Astrocyte (in vitro differentiated cells and primary cell): ENCODE results near the gene ADCK1. TPM values are rescaled to one million over a fixed set of nuclear protein-coding genes. Genes with fewer than 3 reads are reported as not detected.

Experiments used
- DNase-seq: peaks from one replicate; pipeline ENCODE4 v3.0.0-alpha.2; 2010; ENCODE audit warnings: low read depth
- FAIRE-seq: peaks from 2 replicates; lab custom pipeline; 2011; peaks lifted over from hg19 to GRCh38; lab: Jason Lieb, UNC
- H2AFZ ChIP-seq: 2 replicates; pipeline ENCODE4 v1.6.0; 2012; ENCODE audit warnings: low read depth, low read length, inconsistent platforms
- H3K27ac ChIP-seq: 2 replicates; pipeline ENCODE4 v1.5.1; 2011; ENCODE audit warnings: low read depth, low read length, inconsistent platforms
- H3K27me3 ChIP-seq: 2 replicates; pipeline ENCODE4 v1.6.0; 2011; ENCODE audit warnings: low read length, inconsistent platforms; ENCODE audit not compliant: insufficient read depth
- H3K36me3 ChIP-seq: 2 replicates; pipeline ENCODE4 v1.5.1; 2011; ENCODE audit warnings: low read length, inconsistent platforms; ENCODE audit not compliant: insufficient read depth
- H3K4me1 ChIP-seq: 2 replicates; pipeline ENCODE4 v1.5.1; 2011; ENCODE audit warnings: low read length, inconsistent platforms; ENCODE audit not compliant: insufficient read depth
- H3K4me2 ChIP-seq: 2 replicates; pipeline ENCODE4 v1.6.0; 2012; ENCODE audit warnings: low read length, inconsistent platforms
- H3K4me3 ChIP-seq: 2 replicates; pipeline ENCODE4 v1.5.1; 2011; ENCODE audit warnings: low read depth, mild to moderate bottlenecking, low read length, inconsistent platforms; ENCODE audit not compliant: insufficient read depth
- H3K79me2 ChIP-seq: 2 replicates; pipeline ENCODE4 v1.6.0; 2012; ENCODE audit warnings: mild to moderate bottlenecking, low read length, inconsistent platforms; ENCODE audit not compliant: insufficient read depth
- H3K9ac ChIP-seq: 2 replicates; pipeline ENCODE4 v1.6.0; 2012; ENCODE audit warnings: mild to moderate bottlenecking, low read length, inconsistent platforms
- H3K9me3 ChIP-seq: 2 replicates; pipeline ENCODE4 v1.5.1; 2012; ENCODE audit warnings: low read depth, mild to moderate bottlenecking, low read length, inconsistent platforms; ENCODE audit not compliant: insufficient read depth
- H4K20me1 ChIP-seq: 2 replicates; pipeline ENCODE4 v1.6.0; 2012; ENCODE audit warnings: low read length, inconsistent platforms; ENCODE audit not compliant: insufficient read depth
- H3K27ac Mint-ChIP-seq: one replicate; pipeline ENCODE4 v1.8.0; 2021; ENCODE audit warnings: mild to moderate bottlenecking, mixed read lengths; ENCODE audit not compliant: unreplicated experiment
- H3K27me3 Mint-ChIP-seq: one replicate; pipeline ENCODE4 v1.8.0; 2021; ENCODE audit warnings: low read depth, mixed read lengths; ENCODE audit not compliant: unreplicated experiment
- H3K36me3 Mint-ChIP-seq: one replicate; pipeline ENCODE4 v1.8.0; 2021; ENCODE audit warnings: low read depth, mixed read lengths; ENCODE audit not compliant: unreplicated experiment
- H3K4me1 Mint-ChIP-seq: one replicate; pipeline ENCODE4 v1.8.0; 2021; ENCODE audit warnings: low read depth, mixed read lengths; ENCODE audit not compliant: unreplicated experiment
- H3K4me3 Mint-ChIP-seq: one replicate; pipeline ENCODE4 v1.8.0; 2021; ENCODE audit warnings: mild to moderate bottlenecking, moderate library complexity, mixed read lengths; ENCODE audit not compliant: unreplicated experiment
- H3K9me3 Mint-ChIP-seq: one replicate; pipeline ENCODE4 v1.8.0; 2021; ENCODE audit warnings: mild to moderate bottlenecking, mixed read lengths; ENCODE audit not compliant: unreplicated experiment
- EZH2 ChIP-seq: IDR thresholded peaks from 2 replicates; pipeline ENCODE4 v1.6.1; 2012; ENCODE audit warnings: mild to moderate bottlenecking, low read length, inconsistent platforms; ENCODE audit not compliant: insufficient read depth
- total RNA-seq: library from RNA; stranded (reverse); gene quantifications from 2 replicates; pipeline ENCODE4 v1.2.1, GENCODE V29; 2021
- TF ChIP-seq, protein P1 (sequence below): IDR thresholded peaks from 2 replicates; pipeline ENCODE4 v1.5.1; 2011; ENCODE audit warnings: low read depth, mild to moderate bottlenecking, inconsistent platforms, low read length, moderate library complexity; ENCODE audit not compliant: insufficient read depth

The ADCK1 gene
- total RNA-seq, 1 donor from 2014 or later = 5.8 TPM

DNA sequence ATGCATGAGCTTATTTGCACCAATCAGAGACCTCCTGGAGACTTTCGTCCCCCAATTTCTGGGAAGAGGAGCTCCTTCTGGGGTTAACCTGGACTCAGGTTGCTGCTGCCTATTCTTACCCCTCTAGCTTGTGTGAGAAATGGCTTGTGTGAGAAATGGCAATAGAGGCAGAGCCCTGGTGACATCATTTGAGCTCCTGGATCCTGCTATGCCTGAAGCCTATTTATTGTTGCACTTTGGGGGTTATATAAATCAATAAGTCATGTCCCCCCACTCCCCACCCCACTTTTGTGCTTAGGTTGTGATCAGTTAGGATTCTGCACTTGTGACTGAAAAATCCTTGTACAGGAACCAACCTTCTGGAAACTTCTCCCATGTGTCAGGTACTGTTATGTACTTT, 167.2 kb downstream of the ADCK1 start:
- H3K9me3 ChIP-seq = no peaks in the 10 kb centered on the region
- H3K9ac ChIP-seq = no peak overlapping the region
- no peak overlapping the region for H2AFZ ChIP-seq
- no peaks in the 10 kb centered on the region for H4K20me1 ChIP-seq
- no peak overlapping the region for H3K4me3 ChIP-seq
- peaks cover 3% of the 10 kb centered on the region for H3K27me3 ChIP-seq
- Mint-ChIP-seq H3K4me1 (no peaks in the 10 kb centered on the region), H3K9me3 (peaks cover 3% of the 10 kb centered on the region), H3K36me3 (no peaks in the 10 kb centered on the region), H3K4me3 (no peak overlapping the region), H3K27ac (no peak overlapping the region), H3K27me3 (peaks cover 17% of the 10 kb centered on the region)
- no peak for DNase-seq
- H3K79me2 ChIP-seq = no peaks in the 10 kb centered on the region
- H3K27ac ChIP-seq = no peak overlapping the region
- H3K4me1 ChIP-seq = no peaks in the 10 kb centered on the region
- no peak overlapping the region for H3K4me2 ChIP-seq
- TF ChIP-seq, protein P1, sequence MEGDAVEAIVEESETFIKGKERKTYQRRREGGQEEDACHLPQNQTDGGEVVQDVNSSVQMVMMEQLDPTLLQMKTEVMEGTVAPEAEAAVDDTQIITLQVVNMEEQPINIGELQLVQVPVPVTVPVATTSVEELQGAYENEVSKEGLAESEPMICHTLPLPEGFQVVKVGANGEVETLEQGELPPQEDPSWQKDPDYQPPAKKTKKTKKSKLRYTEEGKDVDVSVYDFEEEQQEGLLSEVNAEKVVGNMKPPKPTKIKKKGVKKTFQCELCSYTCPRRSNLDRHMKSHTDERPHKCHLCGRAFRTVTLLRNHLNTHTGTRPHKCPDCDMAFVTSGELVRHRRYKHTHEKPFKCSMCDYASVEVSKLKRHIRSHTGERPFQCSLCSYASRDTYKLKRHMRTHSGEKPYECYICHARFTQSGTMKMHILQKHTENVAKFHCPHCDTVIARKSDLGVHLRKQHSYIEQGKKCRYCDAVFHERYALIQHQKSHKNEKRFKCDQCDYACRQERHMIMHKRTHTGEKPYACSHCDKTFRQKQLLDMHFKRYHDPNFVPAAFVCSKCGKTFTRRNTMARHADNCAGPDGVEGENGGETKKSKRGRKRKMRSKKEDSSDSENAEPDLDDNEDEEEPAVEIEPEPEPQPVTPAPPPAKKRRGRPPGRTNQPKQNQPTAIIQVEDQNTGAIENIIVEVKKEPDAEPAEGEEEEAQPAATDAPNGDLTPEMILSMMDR = no peak
- no peak for TF ChIP-seq EZH2
- H3K36me3 ChIP-seq = no peaks in the 10 kb centered on the region
- no peak for FAIRE-seq

GRCh38 chr14:77970646-77971045, 170.7 kb downstream of the ADCK1 start:
- H2AFZ ChIP-seq = no peak overlapping the region
- H3K27ac Mint-ChIP-seq = no peak overlapping the region
- H3K27me3 Mint-ChIP-seq = peaks cover 7% of the 10 kb centered on the region

DNA sequence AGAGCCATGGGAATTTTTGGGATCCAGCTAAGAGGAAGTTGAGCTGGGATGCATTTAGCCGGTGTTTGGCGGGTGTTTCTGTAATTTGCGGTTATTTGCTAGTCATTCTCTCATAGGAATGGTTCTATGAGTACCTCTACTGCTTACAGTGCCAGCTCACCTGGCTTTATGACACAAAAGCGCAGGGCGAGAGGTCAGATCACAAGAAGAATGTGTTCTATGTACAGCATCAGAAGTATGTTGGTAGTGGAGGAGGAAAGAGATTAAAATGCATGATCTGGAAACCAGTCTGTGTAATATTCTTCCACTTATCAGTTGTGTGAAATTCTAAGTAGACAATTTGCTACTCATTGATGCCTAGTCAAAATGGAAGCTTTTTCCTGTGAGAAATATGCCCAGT, 173.3 kb downstream of the ADCK1 start:
- no peaks in the 10 kb centered on the region for H3K36me3 ChIP-seq
- no peak for DNase-seq
- H3K4me1 Mint-ChIP-seq = no peaks in the 10 kb centered on the region
- FAIRE-seq = no peak
- H3K4me2 ChIP-seq = no peak overlapping the region
- H3K27me3 ChIP-seq = peaks cover 12% of the 10 kb centered on the region
- H3K79me2 ChIP-seq = no peaks in the 10 kb centered on the region
- H3K9me3 ChIP-seq = no peaks in the 10 kb centered on the region
- H3K9ac ChIP-seq = no peak overlapping the region
- peaks cover 15% of the 10 kb centered on the region for H3K27me3 Mint-ChIP-seq
- peaks cover 3% of the 10 kb centered on the region for H3K9me3 Mint-ChIP-seq
- H3K4me3 ChIP-seq = no peak overlapping the region
- no peaks in the 10 kb centered on the region for H4K20me1 ChIP-seq
- TF ChIP-seq, protein P1 = no peak
- TF ChIP-seq EZH2 = no peak
- no peaks in the 10 kb centered on the region for H3K4me1 ChIP-seq
- no peak overlapping the region for H3K4me3 Mint-ChIP-seq
- no peak overlapping the region for H2AFZ ChIP-seq
- no peaks in the 10 kb centered on the region for H3K36me3 Mint-ChIP-seq
- H3K27ac Mint-ChIP-seq = no peak overlapping the region
- H3K27ac ChIP-seq = no peak overlapping the region

More at GRCh38 chr14:77970646-77971045, 170.7 kb downstream of the ADCK1 start:
- no peak for DNase-seq
- Histone ChIP-seq H3K27ac (no peak overlapping the region), H3K9ac (no peak overlapping the region), H3K4me1 (no peaks in the 10 kb centered on the region), H3K79me2 (no peaks in the 10 kb centered on the region), H3K36me3 (no peaks in the 10 kb centered on the region), H3K4me2 (no peak overlapping the region), H3K4me3 (no peak overlapping the region), H4K20me1 (no peaks in the 10 kb centered on the region), H3K9me3 (no peaks in the 10 kb centered on the region), H3K27me3 (peaks cover 3% of the 10 kb centered on the region)
- no peaks in the 10 kb centered on the region for H3K36me3 Mint-ChIP-seq
- no peak for FAIRE-seq
- peaks cover 3% of the 10 kb centered on the region for H3K9me3 Mint-ChIP-seq
- TF ChIP-seq EZH2 = no peak
- TF ChIP-seq, protein P1 = no peak
- no peaks in the 10 kb centered on the region for H3K4me1 Mint-ChIP-seq
- H3K4me3 Mint-ChIP-seq = no peak overlapping the region
